GM19372 (cell line): ENCODE data around the gene TAB3.
"Not testable (repeated sequence)": the region's sequence is repeated elsewhere in the genome, so short reads cannot be mapped to it uniquely, and the experiment has no call there.

Experiments
- ATAC-seq: cut with Tn5 transposase; IDR thresholded peaks from one replicate; pipeline ENCODE4 v1.9.1; 2021; ENCODE audit warnings: mild to moderate bottlenecking, low read depth, moderate library complexity; ENCODE audit not compliant: unreplicated experiment

TAB3 gene

GRCh38 chrX:30822068-30822681 is 66.9 kb downstream of the TAB3 start:
- ATAC-seq = peak; percentile 81

DNA sequence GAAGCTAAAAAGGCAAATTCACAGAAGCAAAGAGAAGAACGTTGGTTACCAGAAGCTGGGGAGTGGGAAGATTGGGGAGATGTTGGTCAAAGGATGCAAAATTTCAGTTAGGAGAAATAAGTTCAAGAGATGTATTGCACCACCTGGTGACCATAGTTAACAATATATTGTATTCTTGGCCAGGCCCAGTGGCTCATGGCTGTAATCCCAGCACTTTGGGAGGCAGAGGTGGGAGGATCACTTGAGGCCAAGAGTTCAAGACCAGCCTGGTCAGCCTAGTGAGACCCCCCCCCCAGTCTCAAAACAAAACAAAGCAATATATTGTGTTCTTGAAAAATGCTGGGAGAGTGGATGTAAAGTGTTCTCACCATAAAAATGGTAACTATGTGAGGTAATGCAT is 67.9 kb downstream of the TAB3 start:
- no peak for ATAC-seq

GRCh38 chrX:30819080-30819479 is 70.0 kb downstream of the TAB3 start:
- no peak for ATAC-seq

GRCh38 chrX:30816079-30816478 is 73.0 kb downstream of the TAB3 start:
- ATAC-seq = no peak

DNA sequence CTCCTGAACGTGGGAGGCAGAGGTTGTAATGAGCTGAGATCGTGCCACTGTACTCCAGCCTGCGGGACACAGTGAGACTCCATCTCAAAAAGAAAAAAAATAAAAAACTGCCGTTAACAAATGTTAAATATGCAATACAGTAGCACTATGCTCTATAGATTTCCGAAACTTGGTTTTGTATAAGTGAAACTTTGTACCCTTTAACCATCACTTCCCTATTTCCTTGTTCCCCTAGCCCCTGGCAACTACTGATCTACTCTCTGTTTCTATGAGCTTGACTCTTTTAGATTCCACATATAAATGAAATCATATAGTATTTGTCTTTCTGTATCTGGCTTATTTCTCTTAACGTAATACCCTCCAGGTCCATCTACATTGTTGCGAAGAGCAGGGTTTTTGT is 74.1 kb downstream of the TAB3 start:
- no peak for ATAC-seq

DNA sequence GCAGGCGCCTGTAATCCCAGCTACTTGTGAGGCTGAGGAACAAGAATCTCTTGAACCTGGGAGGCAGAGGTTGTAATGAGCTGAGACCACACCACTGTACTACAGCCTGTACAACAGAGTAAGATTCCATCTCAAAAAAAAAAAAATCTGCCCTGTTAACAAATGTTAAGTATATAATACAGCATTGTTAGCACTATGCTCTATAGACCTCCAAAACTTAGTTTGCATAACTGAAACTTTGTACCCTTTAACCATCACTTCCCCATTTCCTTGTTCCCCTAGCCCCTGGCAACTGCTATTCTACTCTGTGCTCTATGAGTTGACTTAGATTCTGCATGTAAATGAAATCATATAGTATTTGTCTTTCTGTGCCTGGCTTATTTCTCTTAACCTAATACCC is 76.7 kb downstream of the TAB3 start:
- ATAC-seq = peak; percentile 95

DNA sequence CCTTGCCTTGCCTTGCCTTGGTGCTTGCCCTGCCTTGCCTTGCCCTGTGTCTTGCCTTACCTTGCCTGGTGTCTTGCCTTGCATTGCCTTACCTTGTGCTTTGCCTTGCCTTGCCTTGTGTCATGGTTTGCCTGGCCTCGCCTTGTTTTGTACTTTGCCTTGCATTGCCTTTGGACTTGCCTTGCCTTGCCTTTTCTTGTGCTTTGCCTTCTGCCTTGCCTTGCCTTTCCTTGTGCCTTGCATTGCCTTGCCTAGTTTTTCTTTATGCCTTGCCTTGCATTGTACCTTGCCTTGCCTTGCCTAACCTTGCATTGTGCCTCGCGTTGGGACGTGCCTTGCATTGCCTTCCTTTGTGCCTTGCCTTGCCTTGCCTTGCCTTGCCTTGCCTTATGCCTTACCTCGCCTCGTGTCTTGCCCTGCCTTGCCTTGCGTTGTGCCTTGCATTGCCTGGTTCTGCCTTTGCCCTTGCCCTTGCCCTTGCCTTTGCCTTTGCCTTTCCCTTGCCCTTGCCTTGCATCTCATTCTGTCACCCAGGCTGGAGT is 82.8 kb downstream of the TAB3 start:
- no peak for ATAC-seq

DNA sequence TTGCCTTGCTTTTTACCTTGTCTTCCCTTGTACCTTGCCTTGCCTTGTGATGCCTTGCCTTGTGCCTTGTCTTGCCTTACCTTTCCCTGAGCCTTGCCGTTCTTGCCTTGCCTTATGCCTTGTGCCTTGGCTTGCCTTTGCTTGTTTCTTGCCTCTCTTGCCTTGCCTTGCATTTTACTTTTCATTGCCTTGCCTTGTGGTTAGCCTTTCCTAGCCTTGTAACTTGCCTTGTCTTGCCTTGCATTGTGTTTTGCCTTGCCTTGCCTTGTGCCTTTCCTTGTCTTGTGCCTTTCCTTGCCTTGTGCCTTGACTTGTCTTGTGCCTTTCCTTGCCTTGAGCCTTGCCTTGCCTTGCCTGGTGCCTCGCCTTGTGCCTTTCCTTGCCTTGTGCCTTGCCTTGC is 84.6 kb downstream of the TAB3 start:
- ATAC-seq = no peak

GRCh38 chrX:30800901-30801300 is 88.2 kb downstream of the TAB3 start:
- no peak for ATAC-seq

GRCh38 chrX:30799327-30799726 is 89.7 kb downstream of the TAB3 start:
- no peak for ATAC-seq

- no peak for ATAC-seq
Observed at GRCh38 chrX:30798810-30799209, 90.2 kb downstream of the TAB3 start.

DNA sequence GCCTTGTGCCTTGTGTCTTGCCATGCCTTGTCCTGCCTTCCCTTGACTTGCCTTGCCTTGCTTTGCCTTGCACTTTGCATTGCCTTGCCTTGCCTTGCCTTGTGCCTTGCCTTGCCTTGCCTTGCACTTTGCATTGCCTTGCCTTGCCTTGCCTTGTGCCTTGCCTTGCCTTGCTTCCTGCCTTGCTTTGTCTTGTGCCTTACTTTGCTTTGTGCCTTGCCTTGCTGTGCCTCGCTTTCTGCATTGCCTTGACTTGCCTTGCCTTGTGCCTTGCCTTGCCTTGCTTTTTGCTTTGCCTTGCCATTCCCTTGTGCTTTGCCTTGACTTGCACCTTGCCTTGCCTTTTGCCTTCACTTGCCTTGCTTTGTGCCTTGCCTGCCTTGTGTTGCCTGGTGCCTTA is 91.8 kb downstream of the TAB3 start:
- ATAC-seq = not testable (repeated sequence)

GRCh38 chrX:30795981-30796958 is 92.8 kb downstream of the TAB3 start:
- ATAC-seq = no peak

- ATAC-seq = no peak
Observed at GRCh38 chrX:30794497-30794896, 94.6 kb downstream of the TAB3 start.

DNA sequence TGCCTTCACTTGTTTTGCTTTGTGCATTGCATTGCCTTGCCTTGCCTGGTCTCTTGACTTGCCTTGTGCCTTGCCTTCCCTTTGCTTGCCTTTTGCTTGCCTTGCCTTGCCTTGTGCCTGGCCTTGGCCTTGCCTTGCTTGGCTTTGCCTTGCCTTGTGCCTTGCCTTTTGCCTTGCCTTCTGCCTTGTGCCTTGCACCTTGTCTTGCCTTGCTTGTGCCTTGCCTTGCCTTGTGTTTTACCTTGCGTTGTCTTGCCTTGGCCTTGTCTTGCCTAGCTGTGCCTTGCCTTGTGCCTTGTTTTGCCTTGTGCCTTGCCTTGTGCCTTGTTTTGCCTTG is 95.3 kb downstream of the TAB3 start:
- no peak for ATAC-seq

- no peak for ATAC-seq
Observed at GRCh38 chrX:30793075-30793766, 95.8 kb downstream of the TAB3 start.

DNA sequence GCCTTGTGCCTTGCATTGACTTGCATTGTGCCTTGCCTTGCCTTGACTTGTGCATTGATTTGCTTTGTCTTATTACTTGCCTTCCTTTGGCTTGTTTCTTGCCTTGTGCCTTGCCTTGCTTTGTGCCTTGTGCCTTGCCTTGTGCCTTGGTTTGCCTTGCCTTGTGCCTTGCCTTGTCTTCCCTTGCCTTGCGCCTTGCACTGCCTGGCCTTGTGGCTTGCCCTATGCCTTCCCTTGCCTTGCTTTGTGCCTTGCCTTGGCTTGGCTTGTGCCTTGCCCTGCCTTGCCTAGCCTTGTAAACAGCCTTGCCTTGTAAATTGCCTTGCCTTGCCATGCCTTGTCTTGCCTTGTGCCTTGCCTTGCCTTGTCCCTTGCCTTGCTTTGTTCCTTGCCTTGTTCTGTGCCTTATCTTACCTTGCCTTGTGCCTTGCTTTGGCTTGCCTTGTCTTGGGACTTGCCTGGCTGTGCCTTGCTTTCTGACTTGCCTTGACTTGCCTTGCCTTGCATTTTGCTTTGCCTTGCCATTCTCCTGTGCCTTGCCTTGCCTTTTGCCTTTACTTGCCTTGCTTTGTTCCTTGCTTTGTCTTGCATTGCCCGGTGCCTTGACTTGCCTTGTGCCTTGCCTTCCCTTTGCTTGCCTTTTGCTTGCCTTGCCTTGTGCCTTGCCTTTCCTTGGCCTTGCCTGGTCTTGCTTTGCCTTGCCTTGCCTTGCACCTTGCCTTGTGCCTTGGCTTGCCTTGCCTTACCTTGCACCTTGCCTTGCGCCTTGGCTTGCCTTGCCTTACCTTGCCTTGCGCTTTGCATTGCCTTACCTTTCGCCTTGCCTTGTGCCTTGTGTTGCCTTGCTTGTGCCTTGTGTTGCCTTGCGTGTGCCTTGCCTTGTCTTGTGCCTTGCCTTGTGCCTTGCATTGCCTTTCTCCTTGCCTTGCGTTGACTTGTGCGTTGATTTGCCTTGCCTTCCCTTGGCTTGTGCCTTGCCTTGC is 97.5 kb downstream of the TAB3 start:
- no peak for ATAC-seq

DNA sequence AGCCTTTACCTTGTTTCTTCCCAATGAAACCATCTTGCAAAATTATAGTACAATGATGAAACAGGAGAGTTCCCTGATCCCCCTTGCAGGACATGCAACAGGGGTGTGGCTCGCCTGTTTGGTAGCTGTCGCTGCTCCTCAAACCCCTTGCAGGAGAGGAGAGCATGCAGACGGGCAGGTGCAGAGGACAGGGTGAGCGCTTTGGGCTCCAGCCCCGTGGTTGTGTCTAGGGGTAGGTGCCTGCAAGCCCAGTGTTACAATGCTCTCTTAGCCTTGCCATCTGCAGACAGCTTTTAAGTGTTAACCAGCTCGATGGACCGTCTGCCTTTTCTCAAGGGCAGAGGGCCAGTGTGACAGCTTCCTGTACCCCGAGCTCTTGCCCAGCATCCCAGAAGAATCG is 102.0 kb downstream of the TAB3 start:
- ATAC-seq = no peak

DNA sequence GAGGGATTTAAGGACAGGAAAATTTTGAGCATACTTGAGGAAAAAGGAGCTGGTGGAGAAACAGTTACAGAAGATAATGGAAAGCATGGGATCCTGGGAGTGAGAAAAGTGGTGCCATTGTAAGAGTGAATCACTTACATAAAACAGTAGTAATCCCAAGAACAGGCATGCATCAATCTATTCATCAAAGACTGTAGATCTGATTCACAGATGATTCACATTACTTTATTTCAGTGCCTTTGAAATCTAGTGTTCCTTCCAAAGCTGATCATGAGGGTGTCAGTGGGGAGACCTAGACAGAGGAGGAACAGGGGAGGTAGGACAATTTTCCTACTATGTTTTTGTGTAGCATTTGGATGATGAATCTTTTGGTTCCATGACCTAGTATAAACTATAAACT is 102.7 kb downstream of the TAB3 start:
- ATAC-seq = no peak
